ENCODE results near the gene TPPP. TPM values are rescaled to one million over a fixed set of nuclear protein-coding genes. Genes with fewer than 3 reads are reported as not detected.

The TPPP gene
- total RNA-seq, 1 experiment from 2014 or later, result 3.9 TPM

DNA sequence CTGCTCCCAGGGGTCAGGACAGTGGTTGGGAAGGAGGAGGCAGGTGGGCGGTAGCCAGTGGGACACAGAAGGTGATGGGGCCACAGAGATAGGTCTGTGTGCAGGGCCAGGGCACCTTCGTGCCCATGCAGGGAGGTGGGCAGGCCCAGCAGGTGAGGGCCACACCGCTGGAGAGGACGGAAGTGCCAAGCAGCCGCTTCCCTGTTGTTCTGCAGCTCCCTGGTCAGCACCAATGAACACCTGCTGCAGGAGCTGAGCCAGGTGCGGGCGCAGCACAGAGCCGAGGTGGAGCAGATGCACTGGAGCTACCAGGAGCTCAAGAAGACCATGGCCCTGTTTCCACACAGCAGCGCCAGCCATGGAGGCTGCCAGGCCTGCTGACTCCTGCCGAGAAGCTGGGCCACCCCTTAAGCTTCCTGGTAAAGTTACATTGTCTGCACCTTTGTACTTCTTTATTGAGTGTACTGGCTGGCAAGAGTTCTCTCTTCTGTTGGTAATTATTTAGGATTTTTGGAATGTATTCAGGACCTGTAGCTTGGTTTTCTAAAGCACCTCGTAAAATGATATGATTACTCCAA is 40.3 kb downstream of the TPPP start:
- no peak for TF ChIP-seq ZNF274 (IDR thresholded peaks at IDR 0.05; ENCODE audit: low read depth, low read length)
- TF ChIP-seq, protein P1, sequence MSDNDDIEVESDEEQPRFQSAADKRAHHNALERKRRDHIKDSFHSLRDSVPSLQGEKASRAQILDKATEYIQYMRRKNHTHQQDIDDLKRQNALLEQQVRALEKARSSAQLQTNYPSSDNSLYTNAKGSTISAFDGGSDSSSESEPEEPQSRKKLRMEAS (IDR thresholded peaks at IDR 0.05), result no peak
- no peak for TF ChIP-seq POLR2AphosphoS5 (IDR thresholded peaks at IDR 0.05; ENCODE audit: low read depth, low read length)
- no peak for TF ChIP-seq JUND (IDR thresholded peaks at IDR 0.05)
- no peak for TF ChIP-seq ZFX (IDR thresholded peaks at IDR 0.05)
- TF ChIP-seq CEBPB (IDR thresholded peaks at IDR 0.05; ENCODE audit: low read depth), result no peak
- TF ChIP-seq SIN3A (IDR thresholded peaks at IDR 0.05; ENCODE audit: low read depth), result no peak
- TF ChIP-seq, protein P2, sequence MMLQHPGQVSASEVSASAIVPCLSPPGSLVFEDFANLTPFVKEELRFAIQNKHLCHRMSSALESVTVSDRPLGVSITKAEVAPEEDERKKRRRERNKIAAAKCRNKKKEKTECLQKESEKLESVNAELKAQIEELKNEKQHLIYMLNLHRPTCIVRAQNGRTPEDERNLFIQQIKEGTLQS (IDR thresholded peaks at IDR 0.05), result no peak
- TF ChIP-seq, protein P3, sequence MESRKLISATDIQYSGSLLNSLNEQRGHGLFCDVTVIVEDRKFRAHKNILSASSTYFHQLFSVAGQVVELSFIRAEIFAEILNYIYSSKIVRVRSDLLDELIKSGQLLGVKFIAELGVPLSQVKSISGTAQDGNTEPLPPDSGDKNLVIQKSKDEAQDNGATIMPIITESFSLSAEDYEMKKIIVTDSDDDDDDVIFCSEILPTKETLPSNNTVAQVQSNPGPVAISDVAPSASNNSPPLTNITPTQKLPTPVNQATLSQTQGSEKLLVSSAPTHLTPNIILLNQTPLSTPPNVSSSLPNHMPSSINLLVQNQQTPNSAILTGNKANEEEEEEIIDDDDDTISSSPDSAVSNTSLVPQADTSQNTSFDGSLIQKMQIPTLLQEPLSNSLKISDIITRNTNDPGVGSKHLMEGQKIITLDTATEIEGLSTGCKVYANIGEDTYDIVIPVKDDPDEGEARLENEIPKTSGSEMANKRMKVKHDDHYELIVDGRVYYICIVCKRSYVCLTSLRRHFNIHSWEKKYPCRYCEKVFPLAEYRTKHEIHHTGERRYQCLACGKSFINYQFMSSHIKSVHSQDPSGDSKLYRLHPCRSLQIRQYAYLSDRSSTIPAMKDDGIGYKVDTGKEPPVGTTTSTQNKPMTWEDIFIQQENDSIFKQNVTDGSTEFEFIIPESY (IDR thresholded peaks at IDR 0.05; ENCODE audit: extremely low read depth, insufficient replicate concordance, low read length), result no peak
- TF ChIP-seq EZH2phosphoT487 (IDR thresholded peaks at IDR 0.05; ENCODE audit: borderline replicate concordance), result no peak
- ChIA-PET POLR2A (no interaction called here), CTCF (no interaction called here), RAD21 (ENCODE audit: low non-redundant PET in 1 of 2, low total read pairs in 2 of 2, uncharacterized antibody in 2 of 2, unreplicated experiment in 2 of 2) (no interaction called here)
- ATAC-seq (no peak), DNase-seq (ENCODE audit: low read depth, low spot score) (no peak)
- Histone ChIP-seq H3K4me1 (ENCODE audit: control insufficient read depth in 1 of 2, insufficient read depth in 2 of 2, low read length in 2 of 2) (peaks cover 0 to 9% of the 10 kb centered on the region in 2 experiments; a peak in 2 of 4 replicates), H3K27ac (ENCODE audit: low read depth, low read length) (no peak overlapping the region), H3K9me2 (ENCODE audit: insufficient read depth) (no peaks in the 10 kb centered on the region), H3K9me3 (ENCODE audit: control insufficient read depth in 1 of 2, insufficient read depth in 1 of 2, low read depth in 1 of 2, low read length in 2 of 2) (peaks cover 0 to 9% of the 10 kb centered on the region in 2 experiments; a peak in 1 of 4 replicates), H3K4me2 (ENCODE audit: low read length) (no peak overlapping the region), H4K20me1 (ENCODE audit: insufficient read depth) (no peaks in the 10 kb centered on the region), H3K4me3 (replicated peaks in 1 of 2; ENCODE audit: low read depth in 1 of 2, low read length in 2 of 2) (no peak overlapping the region), H3K36me3 (ENCODE audit: control insufficient read depth in 1 of 2, insufficient read depth in 2 of 2, low read length in 2 of 2) (peaks cover 6 to 41% of the 10 kb centered on the region in 2 experiments; a peak in 3 of 4 replicates), H3K9ac (ENCODE audit: low read length) (no peak overlapping the region), H2AFZ (ENCODE audit: low read depth, low read length, poor library complexity, severe bottlenecking) (no peak overlapping the region), H3K79me2 (ENCODE audit: insufficient read depth, low read length) (no peaks in the 10 kb centered on the region; the same call in 1 of the 2 replicates), H3K27me3 (ENCODE audit: insufficient read depth, low read length) (no peaks in the 10 kb centered on the region)
- intact Hi-C loops (cut with micrococcal nuclease), result no loop called here
- BruUV-seq (replicated peaks), result no TSS peak
